ENCODE data around the gene CHM. TPM values are rescaled to one million over a fixed set of nuclear protein-coding genes. Genes with fewer than 3 reads are reported as not detected.
"Not testable (repeated sequence)": the region's sequence is repeated elsewhere in the genome, so short reads cannot be mapped to it uniquely, and the experiment has no call there.

The CHM gene
- total RNA-seq, 1 donor: 7.8 TPM

GRCh38 chrX:85996555-85996954 lies 50.8 kb downstream of the CHM start:
- DNase-seq (ENCODE audit: low read depth in 2 of 3, low spot score in 2 of 3): no peak

- DNase-seq (ENCODE audit: low read depth in 2 of 3, low spot score in 2 of 3): no peak
Observed at GRCh38 chrX:85995641-85996040, 51.7 kb downstream of the CHM start.

- DNase-seq (ENCODE audit: low read depth in 2 of 3, low spot score in 2 of 3): no peak
Observed at GRCh38 chrX:85994797-85995196, 52.6 kb downstream of the CHM start.

- no peak for DNase-seq (ENCODE audit: low read depth in 2 of 3, low spot score in 2 of 3)
Observed at GRCh38 chrX:85994228-85994627, 53.1 kb downstream of the CHM start.

GRCh38 chrX:85993539-85994197 lies 53.7 kb downstream of the CHM start:
- no peak for DNase-seq (ENCODE audit: low read depth in 2 of 3, low spot score in 2 of 3)

- DNase-seq (ENCODE audit: low read depth in 2 of 3, low spot score in 2 of 3): no peak
Observed at GRCh38 chrX:85992811-85993229, 54.5 kb downstream of the CHM start.

GRCh38 chrX:85988353-85988752 lies 59.0 kb downstream of the CHM start:
- DNase-seq (ENCODE audit: low read depth in 2 of 3, low spot score in 2 of 3): no peak

- no peak for DNase-seq (ENCODE audit: low read depth in 2 of 3, low spot score in 2 of 3)
Observed at GRCh38 chrX:85980286-85980685, 67.1 kb downstream of the CHM start.

- DNase-seq (ENCODE audit: low read depth in 2 of 3, low spot score in 2 of 3): no peak
Observed at GRCh38 chrX:85977218-85977617, 70.1 kb downstream of the CHM start.

- DNase-seq (ENCODE audit: low read depth in 2 of 3, low spot score in 2 of 3): not testable (repeated sequence)
Observed at GRCh38 chrX:85972351-85972750, 75.0 kb downstream of the CHM start.

GRCh38 chrX:85964744-85965143 lies 82.6 kb downstream of the CHM start:
- no peak for DNase-seq (ENCODE audit: low read depth in 2 of 3, low spot score in 2 of 3)

- DNase-seq (ENCODE audit: low read depth in 2 of 3, low spot score in 2 of 3): no peak
Observed at GRCh38 chrX:85963736-85964135, 83.6 kb downstream of the CHM start.

GRCh38 chrX:85955510-85955909 lies 91.8 kb downstream of the CHM start:
- no peak for DNase-seq (ENCODE audit: low read depth in 2 of 3, low spot score in 2 of 3)

GRCh38 chrX:85944751-85945150 lies 102.6 kb downstream of the CHM start:
- DNase-seq (ENCODE audit: low read depth in 2 of 3, low spot score in 2 of 3): not testable (repeated sequence)

- DNase-seq (ENCODE audit: low read depth in 2 of 3, low spot score in 2 of 3): no peak
Observed at GRCh38 chrX:85941275-85941674, 106.1 kb downstream of the CHM start.

GRCh38 chrX:85939942-85940341 lies 107.4 kb downstream of the CHM start:
- DNase-seq (ENCODE audit: low read depth in 2 of 3, low spot score in 2 of 3): peak in 1 of 3 donors; percentile 20

GRCh38 chrX:85934399-85934798 lies 113.0 kb downstream of the CHM start:
- DNase-seq (ENCODE audit: low read depth in 2 of 3, low spot score in 2 of 3): not testable (repeated sequence)

- no peak for DNase-seq (ENCODE audit: low read depth in 2 of 3, low spot score in 2 of 3)
Observed at GRCh38 chrX:85930099-85930498, 117.3 kb downstream of the CHM start.

- no peak for DNase-seq (ENCODE audit: low read depth in 2 of 3, low spot score in 2 of 3)
Observed at GRCh38 chrX:85928606-85929005, 118.8 kb downstream of the CHM start.

- DNase-seq (ENCODE audit: low read depth in 2 of 3, low spot score in 2 of 3): no peak
Observed at GRCh38 chrX:85927740-85928139, 119.6 kb downstream of the CHM start.

GRCh38 chrX:85922821-85923220 lies 124.5 kb downstream of the CHM start:
- DNase-seq (ENCODE audit: low read depth in 2 of 3, low spot score in 2 of 3): no peak

- not testable (repeated sequence) for DNase-seq (ENCODE audit: low read depth in 2 of 3, low spot score in 2 of 3)
Observed at GRCh38 chrX:85916656-85917280, 130.6 kb downstream of the CHM start.

- no peak for DNase-seq (ENCODE audit: low read depth in 2 of 3, low spot score in 2 of 3)
Observed at GRCh38 chrX:85914431-85914830, 132.9 kb downstream of the CHM start.
